Fibroblast of lung (primary cell): Measurements from ENCODE around the gene WWC2. TPM values are rescaled to one million over a fixed set of nuclear protein-coding genes. Genes with fewer than 3 reads are reported as not detected.

ENCODE experiments used
- DNase-seq, 2 donors: peaks; one replicate each; pipeline versions ENCODE4 v3.0.0 to v3.0.0-alpha.2; 2010; ENCODE audit warnings: low read depth in 2 of 2
- H2AFZ ChIP-seq: 2 replicates; pipeline ENCODE4 v1.5.1; 2012; ENCODE audit warnings: low read length, control low read depth, inconsistent platforms
- H3K27ac ChIP-seq: 2 replicates; pipeline ENCODE4 v1.5.1; 2011; ENCODE audit warnings: low read length, control low read depth; ENCODE audit not compliant: insufficient read depth
- H3K27me3 ChIP-seq: 2 replicates; pipeline ENCODE4 v1.5.1; 2011; ENCODE audit warnings: mild to moderate bottlenecking, low read length; ENCODE audit not compliant: control insufficient read depth, insufficient read depth
- H3K36me3 ChIP-seq: 2 replicates; pipeline ENCODE4 v1.5.1; 2011; ENCODE audit warnings: low read length; ENCODE audit not compliant: control insufficient read depth, insufficient read depth
- H3K4me1 ChIP-seq: 2 replicates; pipeline ENCODE4 v1.5.1; 2011; ENCODE audit warnings: low read length; ENCODE audit not compliant: control insufficient read depth, insufficient read depth; ENCODE audit errors: extremely low read depth
- H3K4me2 ChIP-seq: 2 replicates; pipeline ENCODE4 v1.5.1; 2011; ENCODE audit warnings: low read length, control low read depth; ENCODE audit not compliant: insufficient read depth; ENCODE audit errors: extremely low read depth
- H3K4me3 ChIP-seq, 4 experiments: fragments of 200-600 bp in 1 of 4; sonication (generic) in 1 of 4; replicated peaks in 1 of 4; 2 replicates each; pipeline ENCODE4 v1.5.1; 2011 to 2016; ENCODE audit warnings: low read length in 4 of 4, low read depth in 3 of 4, mild to moderate bottlenecking in 3 of 4, control low read depth in 2 of 4, inconsistent platforms in 1 of 4, mixed read lengths in 1 of 4; ENCODE audit not compliant: insufficient read depth in 1 of 4; ENCODE audit errors: control extremely low read depth in 1 of 4
- H3K79me2 ChIP-seq: 2 replicates; pipeline ENCODE4 v1.5.1; 2012; ENCODE audit warnings: mild to moderate bottlenecking, low read length, inconsistent platforms; ENCODE audit not compliant: control insufficient read depth, insufficient read depth
- H3K9ac ChIP-seq: 2 replicates; pipeline ENCODE4 v1.5.1; 2011; ENCODE audit warnings: mild to moderate bottlenecking, low read length, control low read depth; ENCODE audit not compliant: insufficient read depth
- H3K9me3 ChIP-seq: 2 replicates; pipeline ENCODE4 v1.5.1; 2012; ENCODE audit warnings: low read depth, low read length; ENCODE audit not compliant: control insufficient read depth, insufficient read depth
- H4K20me1 ChIP-seq: 2 replicates; pipeline ENCODE4 v1.5.1; 2011; ENCODE audit warnings: low read length; ENCODE audit not compliant: control insufficient read depth, insufficient read depth; ENCODE audit errors: extremely low read depth
- CTCF ChIP-seq, 2 donors: IDR thresholded peaks in 1 of 2; conservative IDR thresholded peaks in 1 of 2; 1 replicate in 1 of 2; 2 replicates in 1 of 2; pipeline ENCODE4 v1.5.1; 2011 to 2012; ENCODE audit warnings: low read length in 2 of 2, control low read depth in 1 of 2, inconsistent platforms in 1 of 2, low read depth in 1 of 2, mild to moderate bottlenecking in 1 of 2
- EZH2 ChIP-seq: IDR thresholded peaks from 2 replicates; pipeline ENCODE4 v1.5.1; 2012; ENCODE audit warnings: low read length, control low read depth, mild to moderate bottlenecking; ENCODE audit errors: missing control alignments
- polyA plus RNA-seq, 2 donors: library from polyadenylated mRNA; depleted of rRNA in 1 of 2; stranded (reverse) in 1 of 2; unstranded in 1 of 2; fragments of >200 nt; gene quantifications; 2 replicates each; pipeline ENCODE4 v1.2.1, GENCODE V29; 2011 to 2012; ENCODE audit warnings: missing spikeins in 1 of 2
- total RNA-seq: library from RNA; depleted of rRNA; stranded (reverse); fragments of >200 nt; gene quantifications from 2 replicates; pipeline ENCODE4 v1.2.1, GENCODE V29; 2014

Gene WWC2
- total and polyA plus RNA-seq, 2 donors (not counting 1 experiment from before 2014, with no cell fraction given): 31.6 to 34.0 TPM

- no peak for DNase-seq
- Histone ChIP-seq H3K4me2 (no peak overlapping the region), H2AFZ (no peak overlapping the region), H3K27me3 (no peaks in the 10 kb centered on the region), H3K4me1 (peaks cover 9% of the 10 kb centered on the region), H3K27ac (no peak overlapping the region), H3K36me3 (no peaks in the 10 kb centered on the region), H3K9me3 (no peaks in the 10 kb centered on the region), H3K79me2 (peaks cover 32% of the 10 kb centered on the region), H4K20me1 (no peaks in the 10 kb centered on the region), H3K4me3 (no peak overlapping the region), H3K9ac (no peak overlapping the region)
- TF ChIP-seq EZH2 (no peak), CTCF (conservative IDR thresholded peaks at IDR 0.05 in 1 of 2, IDR thresholded peaks at IDR 0.05 in 1 of 2; ENCODE audit: low read depth in 1 of 2, low read length in 2 of 2) (no peak)
Measured at GRCh38 chr4:183170894-183171293, 71.8 kb downstream of the WWC2 start.

GRCh38 chr4:183171484-183172267 lies 72.6 kb downstream of the WWC2 start:
- no peaks in the 10 kb centered on the region for H3K36me3 ChIP-seq
- no peak overlapping the region for H3K4me2 ChIP-seq
- H3K79me2 ChIP-seq: peaks cover 29% of the 10 kb centered on the region
- peaks cover 9% of the 10 kb centered on the region for H3K4me1 ChIP-seq
- peak in 1 of 2 donors; percentile 15 for DNase-seq
- H3K9me3 ChIP-seq: no peaks in the 10 kb centered on the region
- no peak overlapping the region for H2AFZ ChIP-seq
- no peak overlapping the region for H3K9ac ChIP-seq
- no peak overlapping the region for H3K27ac ChIP-seq
- H3K4me3 ChIP-seq: no peak overlapping the region
- TF ChIP-seq CTCF (conservative IDR thresholded peaks at IDR 0.05 in 1 of 2, IDR thresholded peaks at IDR 0.05 in 1 of 2; ENCODE audit: low read depth in 1 of 2, low read length in 2 of 2) (no peak), EZH2 (no peak)
- no peaks in the 10 kb centered on the region for H3K27me3 ChIP-seq
- H4K20me1 ChIP-seq: no peaks in the 10 kb centered on the region

DNA sequence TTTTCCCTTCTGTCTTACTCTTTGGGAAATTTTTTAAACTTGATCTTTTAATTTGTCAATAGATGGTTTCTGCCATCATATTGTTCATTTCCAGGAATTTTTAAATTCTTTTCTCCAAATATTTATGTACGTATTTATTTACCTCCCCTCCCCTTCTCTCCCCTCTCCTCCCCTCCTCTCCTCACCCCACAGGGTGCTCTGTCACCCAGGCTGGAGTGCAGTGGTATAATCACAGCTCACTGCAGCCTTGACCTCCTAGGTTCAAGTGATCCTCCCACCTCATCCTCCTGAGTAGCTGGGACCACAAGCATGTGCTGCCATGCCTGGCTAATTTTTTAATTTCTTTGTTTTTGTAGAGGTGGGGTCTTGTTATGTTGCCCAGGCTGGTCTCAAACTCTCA lies 73.8 kb downstream of the WWC2 start:
- H3K27ac ChIP-seq: no peak overlapping the region
- H3K36me3 ChIP-seq: no peaks in the 10 kb centered on the region
- no peak for TF ChIP-seq EZH2
- H3K4me3 ChIP-seq: no peak overlapping the region
- H4K20me1 ChIP-seq: no peaks in the 10 kb centered on the region
- H3K9ac ChIP-seq: no peak overlapping the region
- H3K9me3 ChIP-seq: no peaks in the 10 kb centered on the region
- no peak for DNase-seq
- peaks cover 24% of the 10 kb centered on the region for H3K79me2 ChIP-seq
- H3K4me2 ChIP-seq: no peak overlapping the region
- H2AFZ ChIP-seq: no peak overlapping the region
- H3K4me1 ChIP-seq: peaks cover 12% of the 10 kb centered on the region
- no peaks in the 10 kb centered on the region for H3K27me3 ChIP-seq
